BJ (cell line): ENCODE measurements around the gene MREG. TPM values are rescaled to one million over a fixed set of nuclear protein-coding genes. Genes with fewer than 3 reads are reported as not detected.

ENCODE experiments used
- CTCF ChIA-PET: fragments of 350-600 bp; formaldehyde crosslinking; extraction: SDS; loops from one replicate; lab custom pipeline; 2021; ENCODE audit warnings: antibody characterized with exemption, inconsistent platforms; lab: Yijun Ruan, JAX
- POLR2A ChIA-PET: fragments of 300-600 bp; sonication (Branson Sonifier 250); formaldehyde crosslinking; extraction: SDS; loops from one replicate; lab custom pipeline; 2021; ENCODE audit warnings: antibody characterized with exemption; lab: Charles Lee
- DNase-seq: peaks from one replicate; pipeline ENCODE4 v3.0.0-alpha.2; 2011; ENCODE audit warnings: low read depth
- H3K27me3 ChIP-seq: 2 replicates; pipeline ENCODE4 v1.6.0; 2011; ENCODE audit warnings: low read length; ENCODE audit not compliant: control insufficient read depth, insufficient read depth
- H3K36me3 ChIP-seq: 2 replicates; pipeline ENCODE4 v1.5.1; 2011; ENCODE audit warnings: low read length; ENCODE audit not compliant: control insufficient read depth, insufficient read depth
- H3K4me3 ChIP-seq: 2 replicates; pipeline ENCODE4 v1.5.1; 2011; ENCODE audit warnings: low read depth, mild to moderate bottlenecking, control low read depth, low read length
- polyA plus RNA-seq: library from polyadenylated mRNA; depleted of rRNA; stranded (reverse); fragments of >200 nt; gene quantifications from 2 replicates; pipeline ENCODE4 v1.2.3, GENCODE V29; 2011
- TF ChIP-seq, protein P1 (sequence below): IDR thresholded peaks from 2 replicates; pipeline ENCODE4 v1.5.1; 2011; ENCODE audit warnings: low read depth, mild to moderate bottlenecking, control low read depth, inconsistent platforms, low read length, moderate library complexity; ENCODE audit not compliant: insufficient read depth

The MREG gene
- polyA plus RNA-seq, 1 experiment, result 1.1 TPM

DNA sequence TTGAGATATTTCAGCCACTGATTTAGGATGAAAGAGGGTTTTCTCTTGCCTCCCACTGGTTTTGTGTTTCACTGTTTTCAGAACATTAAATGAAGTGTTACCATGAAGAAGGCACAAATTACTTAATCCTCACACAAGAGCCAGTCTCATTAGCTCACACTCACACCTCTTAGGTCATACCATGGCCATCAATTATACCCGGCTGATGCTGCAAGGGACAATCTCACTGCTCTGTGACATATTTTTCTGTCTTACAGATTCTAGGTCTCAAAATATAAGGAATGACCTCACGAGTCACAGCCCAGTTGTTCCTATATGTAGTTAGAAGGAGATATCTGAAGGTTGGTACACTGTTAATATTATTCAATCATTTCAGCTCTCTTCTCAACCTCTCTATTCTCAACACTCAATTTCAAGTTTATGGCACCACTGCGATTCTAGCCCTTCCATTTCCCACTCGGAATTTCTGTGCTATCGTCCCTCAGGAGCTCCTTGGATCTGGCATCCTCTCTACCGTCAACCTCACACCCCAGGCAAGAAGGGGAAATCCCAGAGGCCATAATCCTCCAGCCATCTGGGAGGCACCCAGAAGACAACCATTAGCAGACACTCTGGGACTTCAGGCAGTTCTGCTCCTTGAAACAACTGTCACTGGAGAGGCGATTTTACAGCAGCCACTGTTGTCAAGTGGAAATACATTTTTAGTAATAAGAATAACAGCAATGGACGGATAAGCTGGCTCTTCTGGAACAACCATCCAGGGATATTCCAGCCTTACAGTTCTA lies 101.9 kb downstream of the MREG start:
- Histone ChIP-seq H3K36me3 (no peaks in the 10 kb centered on the region), H3K27me3 (no peaks in the 10 kb centered on the region), H3K4me3 (no peak overlapping the region)
- no peak for DNase-seq
- CTCF ChIA-PET, result interaction anchor here (0.7 to 1.4 kb wide), 2 partner anchors 82 to 198 kb away, joined by 3 to 4 read pairs; partner anchors contain the start of gene XRCC5
- TF ChIP-seq, protein P1, sequence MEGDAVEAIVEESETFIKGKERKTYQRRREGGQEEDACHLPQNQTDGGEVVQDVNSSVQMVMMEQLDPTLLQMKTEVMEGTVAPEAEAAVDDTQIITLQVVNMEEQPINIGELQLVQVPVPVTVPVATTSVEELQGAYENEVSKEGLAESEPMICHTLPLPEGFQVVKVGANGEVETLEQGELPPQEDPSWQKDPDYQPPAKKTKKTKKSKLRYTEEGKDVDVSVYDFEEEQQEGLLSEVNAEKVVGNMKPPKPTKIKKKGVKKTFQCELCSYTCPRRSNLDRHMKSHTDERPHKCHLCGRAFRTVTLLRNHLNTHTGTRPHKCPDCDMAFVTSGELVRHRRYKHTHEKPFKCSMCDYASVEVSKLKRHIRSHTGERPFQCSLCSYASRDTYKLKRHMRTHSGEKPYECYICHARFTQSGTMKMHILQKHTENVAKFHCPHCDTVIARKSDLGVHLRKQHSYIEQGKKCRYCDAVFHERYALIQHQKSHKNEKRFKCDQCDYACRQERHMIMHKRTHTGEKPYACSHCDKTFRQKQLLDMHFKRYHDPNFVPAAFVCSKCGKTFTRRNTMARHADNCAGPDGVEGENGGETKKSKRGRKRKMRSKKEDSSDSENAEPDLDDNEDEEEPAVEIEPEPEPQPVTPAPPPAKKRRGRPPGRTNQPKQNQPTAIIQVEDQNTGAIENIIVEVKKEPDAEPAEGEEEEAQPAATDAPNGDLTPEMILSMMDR, result no peak
- POLR2A ChIA-PET, result no interaction called here

DNA sequence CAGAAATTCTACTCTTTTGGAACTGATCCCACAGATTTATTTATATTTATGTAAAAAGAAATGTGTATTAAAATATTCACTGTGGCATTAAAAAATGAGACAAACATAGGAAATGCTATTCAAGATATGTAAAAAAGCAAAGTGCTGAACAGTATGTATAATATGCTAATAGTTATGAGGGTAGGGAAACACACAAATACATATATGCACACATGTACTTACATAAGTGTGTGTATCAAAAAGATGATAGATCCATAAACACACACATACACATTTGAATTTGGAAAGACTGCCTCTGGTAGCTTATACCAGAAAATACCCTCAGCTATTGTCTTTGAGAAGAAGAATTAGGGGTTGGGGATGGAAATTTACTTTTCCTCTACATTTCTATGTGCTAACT lies 103.2 kb downstream of the MREG start:
- CTCF ChIA-PET, result no interaction called here
- TF ChIP-seq, protein P1, result no peak
- H3K36me3 ChIP-seq, result no peaks in the 10 kb centered on the region

DNA sequence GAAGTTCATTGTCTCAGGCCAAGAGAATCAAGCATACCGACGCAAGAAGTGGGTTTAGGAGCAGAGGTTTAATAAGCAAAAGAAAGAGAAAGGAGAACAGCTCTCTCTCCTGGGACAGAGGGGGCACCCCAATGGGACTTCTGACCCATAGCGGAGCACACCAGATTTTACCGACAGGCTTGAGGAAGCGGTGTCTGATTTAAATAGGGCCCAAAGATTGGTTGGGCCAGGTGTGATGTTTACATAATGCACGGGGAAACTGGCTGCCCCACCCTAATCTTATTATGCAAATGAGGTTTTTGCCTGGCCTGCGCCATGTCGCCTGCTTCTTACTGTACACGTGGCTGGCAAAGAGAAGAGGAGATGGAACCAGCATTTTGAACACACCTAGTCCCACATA lies 106.2 kb downstream of the MREG start:
- no peaks in the 10 kb centered on the region for H3K36me3 ChIP-seq
- no peak overlapping the region for H3K4me3 ChIP-seq
- ChIA-PET CTCF (no interaction called here), POLR2A (no interaction called here)
- H3K27me3 ChIP-seq, result no peaks in the 10 kb centered on the region
- no peak for DNase-seq
- TF ChIP-seq, protein P1, result no peak

More for the DNA sequence above, 103.2 kb downstream of the MREG start:
- Histone ChIP-seq H3K4me3 (no peak overlapping the region), H3K27me3 (no peaks in the 10 kb centered on the region)
- no peak for DNase-seq
- POLR2A ChIA-PET, result no interaction called here

DNA sequence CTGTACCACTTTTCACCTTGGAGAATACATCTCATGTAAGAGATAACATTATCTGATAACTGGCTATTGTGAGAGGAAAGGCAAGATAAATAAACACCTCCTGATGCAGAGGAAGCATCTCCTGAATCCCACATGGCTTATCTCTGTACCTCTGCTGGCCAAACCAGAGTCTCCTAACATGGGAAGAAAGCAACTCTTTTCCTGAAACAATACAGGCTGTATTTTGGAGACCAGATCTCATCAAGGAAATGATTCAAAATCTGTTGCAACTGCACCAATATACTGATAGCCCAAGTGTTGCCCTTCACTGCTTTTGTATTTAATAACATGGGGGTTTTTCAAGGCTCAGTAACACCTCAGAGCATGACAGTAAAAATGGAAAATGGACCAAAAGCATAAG lies 106.9 kb downstream of the MREG start:
- H3K27me3 ChIP-seq, result no peaks in the 10 kb centered on the region
- POLR2A ChIA-PET, result no interaction called here
- H3K4me3 ChIP-seq, result no peak overlapping the region
- no peaks in the 10 kb centered on the region for H3K36me3 ChIP-seq
- TF ChIP-seq, protein P1, result no peak
- CTCF ChIA-PET, result no interaction called here
- no peak for DNase-seq

DNA sequence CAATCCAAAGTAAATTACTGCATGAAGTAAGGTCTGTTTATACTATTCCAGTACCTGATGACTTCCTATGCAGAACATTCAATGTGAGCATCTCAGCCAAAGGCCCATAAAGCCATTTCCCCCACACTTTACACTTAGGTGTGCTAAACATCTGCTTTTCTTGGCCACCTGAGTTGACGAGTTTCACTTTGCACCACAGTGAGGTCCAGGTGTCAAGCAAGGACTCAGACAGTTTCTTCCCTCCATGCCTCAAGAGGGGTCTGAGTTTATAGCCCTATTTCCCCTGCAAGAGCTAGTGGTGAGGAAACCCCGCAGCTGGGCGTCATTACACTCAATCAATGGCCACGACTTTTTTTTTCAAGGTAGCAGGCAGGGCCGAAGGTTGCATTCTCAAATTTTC lies 107.7 kb downstream of the MREG start:
- no peak overlapping the region for H3K4me3 ChIP-seq
- TF ChIP-seq, protein P1, result no peak
- CTCF ChIA-PET, result no interaction called here
- H3K27me3 ChIP-seq, result no peaks in the 10 kb centered on the region
- DNase-seq, result no peak
- no peaks in the 10 kb centered on the region for H3K36me3 ChIP-seq
- POLR2A ChIA-PET, result no interaction called here
